GM18909 (cell line): ENCODE results near the gene ADRA2A.

Experiments used
- ATAC-seq: cut with Tn5 transposase; IDR thresholded peaks from one replicate; pipeline ENCODE4 v1.9.1; 2021; ENCODE audit warnings: mild to moderate bottlenecking; ENCODE audit not compliant: unreplicated experiment, poor library complexity

The ADRA2A gene

DNA sequence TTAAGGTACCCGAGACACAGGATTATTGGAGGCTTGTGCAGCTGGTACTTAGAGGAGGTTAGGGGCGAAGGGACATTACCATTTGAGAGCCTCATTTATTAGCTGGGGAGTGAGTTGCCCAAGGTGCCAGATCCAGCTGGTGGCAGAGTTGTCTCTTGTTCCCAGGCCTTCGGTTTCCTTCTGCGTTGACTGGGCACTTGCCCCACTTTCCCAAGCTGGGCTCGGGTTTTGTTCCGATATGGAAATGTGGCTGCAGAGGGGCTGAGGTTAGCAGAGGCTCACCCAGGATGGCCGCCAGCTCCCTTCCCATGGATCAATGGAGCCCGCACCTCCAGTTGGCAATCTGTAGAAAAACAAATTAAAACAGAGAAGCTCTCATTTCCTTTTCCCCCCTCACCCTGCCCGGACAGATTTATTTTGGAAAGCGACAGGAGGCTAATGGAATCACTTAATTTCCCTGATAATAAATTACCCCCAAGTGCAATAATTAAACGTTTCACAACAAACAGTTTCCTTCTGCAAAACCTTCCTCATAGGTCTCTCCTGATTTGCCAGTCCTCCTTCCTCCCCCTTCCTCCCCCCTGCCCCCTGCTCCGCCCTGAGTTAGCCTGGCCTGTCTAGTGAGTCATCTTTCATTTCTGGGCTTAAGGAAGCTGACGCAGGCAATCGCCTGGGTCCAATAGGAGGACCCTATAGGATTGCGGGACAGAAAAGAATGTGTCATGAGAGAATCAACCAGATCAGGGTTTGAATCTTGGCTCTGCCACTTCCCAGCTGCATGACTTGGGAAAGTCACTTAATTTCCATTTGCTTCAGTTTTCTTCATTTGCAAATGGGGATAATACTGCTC lies 51.7 kb downstream of the ADRA2A start:
- ATAC-seq: no peak

DNA sequence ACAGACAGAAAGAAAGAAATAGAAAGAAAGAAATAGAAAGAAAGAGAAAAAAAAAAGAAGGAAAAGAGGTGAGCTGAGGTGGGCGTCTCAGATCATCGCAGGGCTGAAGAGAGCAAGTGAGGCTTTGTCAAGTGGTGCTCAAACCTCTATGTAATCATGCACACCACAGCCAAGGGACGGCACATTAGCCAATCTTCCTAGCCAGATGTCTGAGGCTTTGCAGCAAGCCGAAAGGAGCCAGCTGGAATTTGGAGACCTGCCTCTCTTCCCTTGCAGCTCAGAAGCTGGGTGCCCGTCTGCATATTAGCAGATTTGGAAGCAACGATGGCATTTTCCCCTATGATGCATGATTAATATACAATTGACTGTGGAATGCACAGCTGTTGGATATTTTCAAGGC lies 52.5 kb downstream of the ADRA2A start:
- no peak for ATAC-seq

DNA sequence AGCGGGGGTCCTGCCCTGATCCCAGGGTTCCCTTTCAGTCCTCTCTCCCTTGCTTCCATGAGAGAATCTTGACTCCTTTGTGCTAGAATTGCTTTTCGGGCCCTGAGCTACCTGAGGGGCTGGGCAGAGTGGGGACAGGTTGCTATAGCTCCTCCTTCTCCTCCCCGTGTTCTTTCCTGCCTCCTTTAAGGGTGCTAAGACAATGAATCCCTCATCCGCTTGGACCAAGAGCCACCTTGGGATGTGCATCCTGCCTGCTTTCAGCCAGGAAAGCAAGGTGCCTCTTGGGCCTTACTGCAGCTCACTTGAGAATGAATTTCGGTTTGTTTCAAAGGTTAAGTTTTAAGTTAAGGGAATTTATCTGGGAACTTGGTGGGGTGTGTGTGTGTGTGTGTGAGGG lies 53.6 kb downstream of the ADRA2A start:
- no peak for ATAC-seq
